Measurements from ENCODE around the gene FAM8A1.

DNA sequence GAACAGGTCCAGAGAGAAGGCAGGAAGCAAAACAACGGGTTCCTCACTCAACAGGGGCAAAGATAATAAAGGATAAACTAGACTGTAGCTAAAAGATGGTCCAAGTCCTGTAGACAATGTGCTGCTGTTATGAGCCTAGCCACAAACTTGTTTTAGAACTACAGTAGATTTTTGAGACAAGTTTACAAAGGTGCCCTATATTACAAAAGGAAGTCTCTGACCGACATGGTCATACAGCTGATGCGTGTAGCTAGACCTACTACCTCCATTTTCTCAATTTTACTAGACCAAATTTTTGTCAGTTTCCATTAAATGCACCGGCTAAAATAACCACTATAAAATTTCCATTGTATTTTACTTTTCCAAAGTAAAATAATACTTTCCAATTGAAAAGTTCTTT is 11.9 kb downstream of the FAM8A1 start:
- TF ChIP-seq SIN3A (IDR thresholded peaks at IDR 0.05; ENCODE audit: borderline replicate concordance, insufficient read depth, low read length): no peak
- TF ChIP-seq POLR2AphosphoS5 (IDR thresholded peaks at IDR 0.05; ENCODE audit: low read depth, low read length): no peak
- TF ChIP-seq, protein P1, sequence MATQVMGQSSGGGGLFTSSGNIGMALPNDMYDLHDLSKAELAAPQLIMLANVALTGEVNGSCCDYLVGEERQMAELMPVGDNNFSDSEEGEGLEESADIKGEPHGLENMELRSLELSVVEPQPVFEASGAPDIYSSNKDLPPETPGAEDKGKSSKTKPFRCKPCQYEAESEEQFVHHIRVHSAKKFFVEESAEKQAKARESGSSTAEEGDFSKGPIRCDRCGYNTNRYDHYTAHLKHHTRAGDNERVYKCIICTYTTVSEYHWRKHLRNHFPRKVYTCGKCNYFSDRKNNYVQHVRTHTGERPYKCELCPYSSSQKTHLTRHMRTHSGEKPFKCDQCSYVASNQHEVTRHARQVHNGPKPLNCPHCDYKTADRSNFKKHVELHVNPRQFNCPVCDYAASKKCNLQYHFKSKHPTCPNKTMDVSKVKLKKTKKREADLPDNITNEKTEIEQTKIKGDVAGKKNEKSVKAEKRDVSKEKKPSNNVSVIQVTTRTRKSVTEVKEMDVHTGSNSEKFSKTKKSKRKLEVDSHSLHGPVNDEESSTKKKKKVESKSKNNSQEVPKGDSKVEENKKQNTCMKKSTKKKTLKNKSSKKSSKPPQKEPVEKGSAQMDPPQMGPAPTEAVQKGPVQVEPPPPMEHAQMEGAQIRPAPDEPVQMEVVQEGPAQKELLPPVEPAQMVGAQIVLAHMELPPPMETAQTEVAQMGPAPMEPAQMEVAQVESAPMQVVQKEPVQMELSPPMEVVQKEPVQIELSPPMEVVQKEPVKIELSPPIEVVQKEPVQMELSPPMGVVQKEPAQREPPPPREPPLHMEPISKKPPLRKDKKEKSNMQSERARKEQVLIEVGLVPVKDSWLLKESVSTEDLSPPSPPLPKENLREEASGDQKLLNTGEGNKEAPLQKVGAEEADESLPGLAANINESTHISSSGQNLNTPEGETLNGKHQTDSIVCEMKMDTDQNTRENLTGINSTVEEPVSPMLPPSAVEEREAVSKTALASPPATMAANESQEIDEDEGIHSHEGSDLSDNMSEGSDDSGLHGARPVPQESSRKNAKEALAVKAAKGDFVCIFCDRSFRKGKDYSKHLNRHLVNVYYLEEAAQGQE (IDR thresholded peaks at IDR 0.05; ENCODE audit: insufficient read depth in 1 of 2, low read depth in 2 of 2, low read length in 2 of 2): no peak
- no peak for TF ChIP-seq TAF1 (IDR thresholded peaks at IDR 0.05; ENCODE audit: borderline replicate concordance, insufficient read depth, low read length)
- TF ChIP-seq FOXP2 (optimal IDR thresholded peaks at IDR 0.05; ENCODE audit: borderline replicate concordance, extremely low read depth, extremely low read length, insufficient read depth): no peak

All from PFSK-1 (cell line).